Transverse colon (tissue), 3 donors: Measurements from ENCODE around the gene CRYM.

Experiments used
- POLR2A ChIP-seq: fragments of 450-650 bp; IDR thresholded peaks from one replicate; pipeline ENCODE4 v1.6.1; 2016; ENCODE audit warnings: antibody characterized with exemption, mild to moderate bottlenecking, moderate library complexity
- POLR2AphosphoS5 ChIP-seq, 3 donors: sonication (generic); formaldehyde crosslinking; IDR thresholded peaks; one replicate each; pipeline ENCODE4 v1.6.1; 2016; ENCODE audit warnings: antibody characterized with exemption in 3 of 3

DNA sequence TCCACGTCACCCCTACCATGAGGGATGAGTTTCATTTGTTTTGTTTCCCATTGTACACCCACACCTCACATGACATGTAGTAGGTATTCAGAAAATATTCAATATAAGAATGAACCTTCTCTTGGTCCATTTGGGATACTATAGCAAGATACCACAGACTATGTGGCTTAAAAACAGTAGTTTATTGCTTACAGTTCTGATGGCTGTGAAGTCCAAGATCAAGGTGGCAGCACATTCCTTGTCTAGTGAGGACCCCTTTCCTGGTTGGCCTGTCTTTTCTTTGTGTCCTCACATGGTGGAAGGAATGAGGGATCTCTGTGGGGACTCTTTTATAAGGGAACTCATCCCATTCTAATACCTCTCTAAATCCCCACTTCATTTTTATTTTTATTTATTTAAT, 36.2 kb upstream of the CRYM start:
- TF ChIP-seq POLR2A (no peak), POLR2AphosphoS5 (IDR thresholded peaks at IDR 0.05) (no peak)
